K562 (cell line): ENCODE results near the gene MCCD1. TPM values are rescaled to one million over a fixed set of nuclear protein-coding genes. Genes with fewer than 3 reads are reported as not detected.

Source experiments
- ATAC-seq: fragments of 200-7000 bp; cut with Tn5 transposase; 3 replicates; pipeline ENCODE4 v1.9.1; 2020; ENCODE audit warnings: moderate library complexity
- BruUV-seq: library from RNA; stranded (reverse); fragments of 400-500 nt; replicated peaks from 2 replicates; lab custom pipeline; 2021; lab: Mats Ljungman, UMichigan
- CTCF ChIA-PET: fragments of 300-600 bp; formaldehyde crosslinking; extraction: SDS; loops from one replicate; lab custom pipeline; 2021; ENCODE audit warnings: low intra/inter-chr PET ratio; lab: Yijun Ruan, JAX
- POLR2A ChIA-PET: fragments of 300-600, 350-650 bp; sonication (Branson Sonifier 250); formaldehyde crosslinking; extraction: SDS; loops from one replicate; lab custom pipeline; 2021; ENCODE audit warnings: antibody characterized with exemption, inconsistent platforms; lab: Yijun Ruan, JAX
- DNase-seq, 4 experiments: peaks; one replicate each; pipeline versions ENCODE4 v3.0.0 to v3.0.0-alpha.2; 2011 to 2018; ENCODE audit warnings: low spot score in 3 of 4, mixed read lengths in 3 of 4; ENCODE audit errors: extremely low read depth in 1 of 4
- FAIRE-seq: peaks from 2 replicates; lab custom pipeline; 2011; peaks lifted over from hg19 to GRCh38; lab: Jason Lieb, UNC
- H2AFZ ChIP-seq: 2 replicates; pipeline ENCODE4 v1.6.0; 2011; ENCODE audit warnings: low read depth, low read length, control low read depth, inconsistent platforms
- H3K27ac ChIP-seq: fragments of 200-600 bp; 3 replicates; pipeline ENCODE4 v1.8.0; 2011; ENCODE audit warnings: low read depth, mild to moderate bottlenecking, control low read depth, inconsistent platforms, low read length, moderate library complexity, mixed read lengths; ENCODE audit errors: extremely low read depth
- H3K27me3 ChIP-seq, 2 experiments: fragments of 300-600 bp in 1 of 2; 2 replicates in 1 of 2; 3 replicates in 1 of 2; pipeline versions ENCODE4 v1.6.0 to v1.8.0; 2011; ENCODE audit warnings: inconsistent platforms in 2 of 2, low read length in 2 of 2, mild to moderate bottlenecking in 1 of 2, mixed read lengths in 1 of 2, moderate library complexity in 1 of 2; ENCODE audit not compliant: control insufficient read depth in 2 of 2, insufficient read depth in 2 of 2
- H3K36me3 ChIP-seq: fragments of 300-600 bp; 3 replicates; pipeline ENCODE4 v1.8.0; 2011; ENCODE audit warnings: mild to moderate bottlenecking, low read length, inconsistent platforms; ENCODE audit not compliant: control insufficient read depth, insufficient read depth
- H3K4me1 ChIP-seq, 2 experiments: fragments of 200-600 bp in 1 of 2; replicated peaks in 1 of 2; 2 replicates in 1 of 2; 3 replicates in 1 of 2; pipeline versions ENCODE4 v1.5.1 to v1.8.0; 2011; ENCODE audit warnings: inconsistent platforms in 2 of 2, low read length in 2 of 2, mild to moderate bottlenecking in 1 of 2, mixed read lengths in 1 of 2, moderate library complexity in 1 of 2; ENCODE audit not compliant: control insufficient read depth in 2 of 2, insufficient read depth in 2 of 2
- H3K4me2 ChIP-seq: 2 replicates; pipeline ENCODE4 v1.6.1; 2011; ENCODE audit warnings: low read length, control low read depth, inconsistent platforms, mixed read lengths; ENCODE audit not compliant: insufficient read depth
- H3K4me3 ChIP-seq: fragments of 200-600 bp; sonication (generic), shearing (Covaris generic); 2 replicates; pipeline ENCODE4 v1.5.1; 2016; ENCODE audit warnings: control low read depth, inconsistent platforms
- H3K79me2 ChIP-seq: fragments of 200-600 bp; 3 replicates; pipeline ENCODE4 v1.8.0; 2011; ENCODE audit warnings: low read length, inconsistent platforms; ENCODE audit not compliant: control insufficient read depth, insufficient read depth
- H3K9ac ChIP-seq, 2 experiments: 2 replicates each; pipeline versions ENCODE4 v1.6.0 to v1.6.1; 2011; ENCODE audit warnings: low read depth in 2 of 2, low read length in 2 of 2, control low read depth in 1 of 2, inconsistent platforms in 1 of 2, mild to moderate bottlenecking in 1 of 2, mixed read lengths in 1 of 2; ENCODE audit not compliant: insufficient read depth in 1 of 2
- H3K9me1 ChIP-seq: one replicate; pipeline ENCODE4 v1.6.0; 2011; ENCODE audit warnings: inconsistent platforms, mild to moderate bottlenecking, low read length, moderate library complexity; ENCODE audit not compliant: control insufficient read depth, insufficient read depth
- H3K9me3 ChIP-seq: replicated peaks from 2 replicates; pipeline ENCODE4 v1.5.1; 2011; ENCODE audit warnings: low read depth, low read length, inconsistent platforms; ENCODE audit not compliant: control insufficient read depth, insufficient read depth
- H4K20me1 ChIP-seq: replicated peaks from 2 replicates; pipeline ENCODE4 v1.6.1; 2011; ENCODE audit warnings: low read length, inconsistent platforms, mixed read lengths; ENCODE audit not compliant: control insufficient read depth, insufficient read depth
- E2F6 ChIP-seq, 2 experiments: IDR thresholded peaks; 2 replicates each; pipeline ENCODE4 v1.6.1; 2011; ENCODE audit warnings: borderline replicate concordance in 1 of 2, control low read depth in 1 of 2, low read depth in 1 of 2, low read length in 1 of 2, mild to moderate bottlenecking in 1 of 2, mixed read lengths in 1 of 2, moderate library complexity in 1 of 2; ENCODE audit not compliant: insufficient read depth in 1 of 2, insufficient read length in 1 of 2, poor library complexity in 1 of 2, severe bottlenecking in 1 of 2; ENCODE audit errors: extremely low read depth in 1 of 2
- IRF1 ChIP-seq: sonication (generic); formaldehyde crosslinking; IDR thresholded peaks from 2 replicates; pipeline ENCODE4 v1.8.0; 2022; ENCODE audit warnings: missing genetic modification reagents, mild to moderate bottlenecking, borderline replicate concordance
- MTF1 ChIP-seq: fragments of 250-450 bp; sonication (Bioruptor Pico); IDR thresholded peaks from 2 replicates; pipeline ENCODE4 v1.9.0; 2021; ENCODE audit warnings: moderate library complexity, mild to moderate bottlenecking, inconsistent platforms, borderline replicate concordance
- POLR2AphosphoS5 ChIP-seq: IDR thresholded peaks from 2 replicates; pipeline ENCODE4 v1.6.1; 2011; ENCODE audit warnings: mild to moderate bottlenecking, low read depth, low read length, moderate library complexity; ENCODE audit not compliant: control insufficient read depth, insufficient read depth
- POU5F1 ChIP-seq: fragments of 150-350 bp; IDR thresholded peaks from 2 replicates; pipeline ENCODE4 v1.6.1; 2014; ENCODE audit warnings: borderline replicate concordance, low read length, low read depth, mild to moderate bottlenecking; ENCODE audit not compliant: partially characterized antibody
- RCOR1 ChIP-seq, 2 experiments: IDR thresholded peaks; 2 replicates each; pipeline ENCODE4 v1.6.1; 2012; ENCODE audit warnings: low read depth in 2 of 2, low read length in 2 of 2, borderline replicate concordance in 1 of 2, improper control_type of control experiment in 1 of 2
- TBP ChIP-seq: optimal IDR thresholded peaks from 2 replicates; pipeline ENCODE3; 2011; ENCODE audit warnings: low read depth, low read length, improper control_type of control experiment
- XRCC5 ChIP-seq: fragments of 200-400 bp; formaldehyde crosslinking; IDR thresholded peaks from 2 replicates; pipeline ENCODE4 v1.6.1; 2017; ENCODE audit warnings: low read depth, mild to moderate bottlenecking, low read length
- ZFP36 ChIP-seq: fragments of 150-350 bp; IDR thresholded peaks from 2 replicates; pipeline ENCODE4 v1.6.1; 2018; ENCODE audit warnings: low read length, low read depth; ENCODE audit not compliant: partially characterized antibody
- ZKSCAN1 ChIP-seq: fragments of 150-350 bp; IDR thresholded peaks from 2 replicates; pipeline ENCODE4 v1.6.1; 2016; ENCODE audit warnings: low read depth, low read length
- ZNF133 ChIP-seq: fragments of 250-450 bp; sonication (Bioruptor Pico); IDR thresholded peaks from 2 replicates; pipeline ENCODE4 v1.4.0; 2020; ENCODE audit warnings: mild to moderate bottlenecking
- WGBS: fragments of 100-300 bp; shearing (Covaris generic); methylation state at CpG from one replicate; pipeline ENCODE4 v1.1.6; 2016; ENCODE audit warnings: low coverage, mixed read lengths; ENCODE audit not compliant: insufficient coverage; ENCODE audit errors: missing lambda C conversion rate; 5-methylcytosine and 5-hydroxymethylcytosine counted together
- in situ Hi-C: fragments of 300-500 bp; cut with MboI; formaldehyde crosslinking; loops from 4 replicates; pipeline ENCODE4 v1.15.0; 2018; ENCODE audit warnings: inconsistent platforms, mixed read lengths
- intact Hi-C: fragments of 100-400 bp; cut with micrococcal nuclease; formaldehyde crosslinking; loops from 2 replicates; pipeline ENCODE4 v1.14.2; 2022
- polyA plus RNA-seq, 8 experiments: library from polyadenylated mRNA; depleted of rRNA in 4 of 8; stranded (reverse) in 5 of 8; unstranded in 3 of 8; fragments of >200 nt; fragmentation: Nextera tagmentation in 2 of 8; fragmentation: Illumina TruSeq in 1 of 8; extraction: Ambion mirVana in 2 of 8; extraction: Trizol in 1 of 8; gene quantifications; 2 replicates each; pipeline versions ENCODE4 v1.2.1 to v1.2.3, GENCODE V29; 2011 to 2014; ENCODE audit warnings: inconsistent platforms in 1 of 8, missing spikeins in 1 of 8
- total RNA-seq, 7 experiments: library from RNA; depleted of rRNA in 6 of 7; stranded (reverse); fragments of >200 nt in 6 of 7; fragmentation: Illumina TruSeq in 2 of 7; extraction: Trizol in 2 of 7; gene quantifications; 2 replicates each; pipeline versions ENCODE4 v1.2.1 to v1.2.3, GENCODE V29; 2011 to 2021; ENCODE audit warnings: low replicate concordance in 1 of 7
- TF ChIP-seq, protein P1 (sequence below): fragments of 450-650 bp; formaldehyde crosslinking; IDR thresholded peaks from 2 replicates; pipeline ENCODE4 v1.4.0; 2020; ENCODE audit warnings: mild to moderate bottlenecking, moderate library complexity
- TF ChIP-seq, protein P2 (sequence below): fragments of 450-650 bp; formaldehyde crosslinking; IDR thresholded peaks from 2 replicates; pipeline ENCODE4 v1.4.0; 2022; ENCODE audit warnings: missing genetic modification characterization

Gene MCCD1
- total and polyA plus RNA-seq, 9 of the 15 experiments (the other 6 are each of a cell fraction or from before 2014, with no cell fraction given) = not detected

GRCh38 chr6:31545291-31545690 lies 16.5 kb downstream of the MCCD1 start (continued):
- TF ChIP-seq, protein P1, sequence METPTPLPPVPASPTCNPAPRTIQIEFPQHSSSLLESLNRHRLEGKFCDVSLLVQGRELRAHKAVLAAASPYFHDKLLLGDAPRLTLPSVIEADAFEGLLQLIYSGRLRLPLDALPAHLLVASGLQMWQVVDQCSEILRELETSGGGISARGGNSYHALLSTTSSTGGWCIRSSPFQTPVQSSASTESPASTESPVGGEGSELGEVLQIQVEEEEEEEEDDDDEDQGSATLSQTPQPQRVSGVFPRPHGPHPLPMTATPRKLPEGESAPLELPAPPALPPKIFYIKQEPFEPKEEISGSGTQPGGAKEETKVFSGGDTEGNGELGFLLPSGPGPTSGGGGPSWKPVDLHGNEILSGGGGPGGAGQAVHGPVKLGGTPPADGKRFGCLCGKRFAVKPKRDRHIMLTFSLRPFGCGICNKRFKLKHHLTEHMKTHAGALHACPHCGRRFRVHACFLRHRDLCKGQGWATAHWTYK = no peak
- TF ChIP-seq POLR2AphosphoS5 = no peak
- no peak for TF ChIP-seq MTF1 (CRISPR knock-in tag)
- TF ChIP-seq ZKSCAN1 = no peak
- no peak for TF ChIP-seq TBP
- no peak for TF ChIP-seq ZFP36
- no peak for TF ChIP-seq XRCC5
- TF ChIP-seq, all 486 proteins: peak for 0

GRCh38 chr6:31546339-31546957 lies 17.7 kb downstream of the MCCD1 start, which contains the start of gene ATP6V1G2:
ATP6V1G2 (minus strand) TSS chr6:31546608; CDS start chr6:31546559, 49 bp downstream.
- H4K20me1 ChIP-seq = no peaks in the 10 kb centered on the region; the same call in 1 of the 2 replicates
- H3K27me3 ChIP-seq = no peaks in the 10 kb centered on the region
- CTCF ChIA-PET = interaction anchor here (0.5 to 2.3 kb wide), 8 partner anchors 51 to 406 kb away, joined by 3 to 78 read pairs (median 3); partner anchors contain the start of genes VARS1 and VWA7
- peak within 1 kb of the TSS; percentile 96 for H3K4me2 ChIP-seq
- H3K79me2 ChIP-seq = peaks cover 44% of the 10 kb centered on the region
- ATAC-seq (peak; percentile 75), DNase-seq (peak; percentile 82 to 96 (median 84)), FAIRE-seq (peak; percentile 90)
- intact Hi-C loops (loop anchor here (1.0 to 10.0 kb wide), 6 partner anchors 34 to 280 kb away; partner anchors contain the start of genes GPANK1, HSPA1B, LY6G5C and VWA7), in situ Hi-C loops (loop anchor here (5.0 to 25.0 kb wide), 3 partner anchors 51 to 1416 kb away; partner anchors contain the start of genes BRD2, C6orf47, GPANK1 and HLA-DMA)
- POLR2A ChIA-PET = interaction anchor here (0.6 to 5.7 kb wide), 9 partner anchors 12 to 411 kb away, joined by 3 to 38 read pairs (median 5); partner anchors contain the start of gene BAG6
- H3K4me3 ChIP-seq = peak within 1 kb of the TSS; percentile 52
- peak within 1 kb of the TSS; percentile 81 for H3K27ac ChIP-seq
- peak within 1 kb of the TSS; percentile 84 to 91; a peak in 3 of 4 replicates for H3K9ac ChIP-seq
- peaks cover 32% of the 10 kb centered on the region for H3K36me3 ChIP-seq
- no peaks in the 10 kb centered on the region for H3K9me3 ChIP-seq
- no TSS peak for BruUV-seq
- 13% methylated on average over 11 of the region's 11 CpGs for WGBS
- no peaks in the 10 kb centered on the region for H3K9me1 ChIP-seq
- H3K4me1 ChIP-seq = peaks cover 10 to 14% of the 10 kb centered on the region in 2 experiments; a peak in 4 of 5 replicates
- peak within 1 kb of the TSS; percentile 98 for H2AFZ ChIP-seq
- TF ChIP-seq E2F6 (IDR thresholded peaks at IDR 0.05; ENCODE audit: borderline replicate concordance in 1 of 2, extremely low read depth in 1 of 2, insufficient read depth in 1 of 2, insufficient read length in 1 of 2, low read depth in 1 of 2, low read length in 1 of 2, poor library complexity in 1 of 2, severe bottlenecking in 1 of 2) (no peak), POU5F1 (no peak), ZNF133 (CRISPR knock-in tag) (no peak), IRF1 (CRISPR knock-in tag) (no peak), RCOR1 (IDR thresholded peaks at IDR 0.05; ENCODE audit: borderline replicate concordance in 1 of 2, low read depth in 2 of 2, low read length in 2 of 2) (peak; percentile 47 to 95; a peak in 3 of 4 replicates)
- TF ChIP-seq, protein P2, sequence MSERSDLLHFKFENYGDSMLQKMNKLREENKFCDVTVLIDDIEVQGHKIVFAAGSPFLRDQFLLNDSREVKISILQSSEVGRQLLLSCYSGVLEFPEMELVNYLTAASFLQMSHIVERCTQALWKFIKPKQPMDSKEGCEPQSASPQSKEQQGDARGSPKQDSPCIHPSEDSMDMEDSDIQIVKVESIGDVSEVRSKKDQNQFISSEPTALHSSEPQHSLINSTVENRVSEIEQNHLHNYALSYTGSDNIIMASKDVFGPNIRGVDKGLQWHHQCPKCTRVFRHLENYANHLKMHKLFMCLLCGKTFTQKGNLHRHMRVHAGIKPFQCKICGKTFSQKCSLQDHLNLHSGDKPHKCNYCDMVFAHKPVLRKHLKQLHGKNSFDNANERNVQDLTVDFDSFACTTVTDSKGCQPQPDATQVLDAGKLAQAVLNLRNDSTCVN (CRISPR knock-in tag) = no peak
